Activated CD4-positive, CD25-positive, alpha-beta regulatory T cell (primary cell): ENCODE measurements around the gene LRRC18.

Experiments
- DNase-seq, 4 experiments: peaks; one replicate each; lab custom pipeline; 2025; lab: John Stamatoyannopoulos, UW

LRRC18 gene

GRCh38 chr10:48907730-48908129 lies 31.9 kb downstream of the LRRC18 start:
- DNase-seq = no peak

- no peak for DNase-seq
Observed at GRCh38 chr10:48906841-48907240, 32.8 kb downstream of the LRRC18 start.

- no peak for DNase-seq
Observed at GRCh38 chr10:48905311-48905710, 34.3 kb downstream of the LRRC18 start.

- no peak for DNase-seq
Observed at GRCh38 chr10:48904861-48905260, 34.8 kb downstream of the LRRC18 start.

GRCh38 chr10:48903151-48903550 lies 36.5 kb downstream of the LRRC18 start:
- no peak for DNase-seq

- no peak for DNase-seq
Observed at GRCh38 chr10:48902096-48902495, 37.5 kb downstream of the LRRC18 start.

- no peak for DNase-seq
Observed at GRCh38 chr10:48901319-48901718, 38.3 kb downstream of the LRRC18 start.

GRCh38 chr10:48900371-48900801 lies 39.3 kb downstream of the LRRC18 start:
- no peak for DNase-seq

- DNase-seq = no peak
Observed at GRCh38 chr10:48899781-48900180, 39.9 kb downstream of the LRRC18 start.

GRCh38 chr10:48898426-48898825 lies 41.2 kb downstream of the LRRC18 start:
- DNase-seq = no peak

- DNase-seq = no peak
Observed at GRCh38 chr10:48897441-48897790, 42.2 kb downstream of the LRRC18 start.

- no peak for DNase-seq
Observed at GRCh38 chr10:48896756-48897440, 42.7 kb downstream of the LRRC18 start.

GRCh38 chr10:48895803-48896195 lies 43.8 kb downstream of the LRRC18 start:
- no peak for DNase-seq

- DNase-seq = no peak
Observed at GRCh38 chr10:48894911-48895802, 44.5 kb downstream of the LRRC18 start.

- DNase-seq = no peak
Observed at GRCh38 chr10:48890888-48891850, 48.5 kb downstream of the LRRC18 start.

- DNase-seq = no peak
Observed at GRCh38 chr10:48887982-48888381, 51.7 kb downstream of the LRRC18 start.

GRCh38 chr10:48885376-48885775 lies 54.3 kb downstream of the LRRC18 start:
- no peak for DNase-seq

- no peak for DNase-seq
Observed at GRCh38 chr10:48884179-48885045, 55.2 kb downstream of the LRRC18 start.

- DNase-seq = no peak
Observed at GRCh38 chr10:48883701-48884100, 55.9 kb downstream of the LRRC18 start.

- no peak for DNase-seq
Observed at GRCh38 chr10:48882881-48883280, 56.8 kb downstream of the LRRC18 start.

- no peak for DNase-seq
Observed at GRCh38 chr10:48881937-48882336, 57.7 kb downstream of the LRRC18 start.
